K562 (cell line): ENCODE measurements around the gene EIF3K. TPM values are rescaled to one million over a fixed set of nuclear protein-coding genes. Genes with fewer than 3 reads are reported as not detected.

Experiments
- ATAC-seq: fragments of 200-7000 bp; cut with Tn5 transposase; 3 replicates; pipeline ENCODE4 v1.9.1; 2020; ENCODE audit warnings: moderate library complexity
- BruUV-seq: library from RNA; stranded (reverse); fragments of 400-500 nt; replicated peaks from 2 replicates; lab custom pipeline; 2021; lab: Mats Ljungman, UMichigan
- CTCF ChIA-PET: fragments of 300-600 bp; formaldehyde crosslinking; extraction: SDS; loops from one replicate; lab custom pipeline; 2021; ENCODE audit warnings: low intra/inter-chr PET ratio; lab: Yijun Ruan, JAX
- POLR2A ChIA-PET: fragments of 300-600, 350-650 bp; sonication (Branson Sonifier 250); formaldehyde crosslinking; extraction: SDS; loops from one replicate; lab custom pipeline; 2021; ENCODE audit warnings: antibody characterized with exemption, inconsistent platforms; lab: Yijun Ruan, JAX
- DNase-seq, 4 experiments: peaks; one replicate each; pipeline versions ENCODE4 v3.0.0 to v3.0.0-alpha.2; 2011 to 2018; ENCODE audit warnings: low spot score in 3 of 4, mixed read lengths in 3 of 4; ENCODE audit errors: extremely low read depth in 1 of 4
- FAIRE-seq: peaks from 2 replicates; lab custom pipeline; 2011; peaks lifted over from hg19 to GRCh38; lab: Jason Lieb, UNC
- H2AFZ ChIP-seq: 2 replicates; pipeline ENCODE4 v1.6.0; 2011; ENCODE audit warnings: low read depth, low read length, control low read depth, inconsistent platforms
- H3K27ac ChIP-seq: fragments of 200-600 bp; 3 replicates; pipeline ENCODE4 v1.8.0; 2011; ENCODE audit warnings: low read depth, mild to moderate bottlenecking, control low read depth, inconsistent platforms, low read length, moderate library complexity, mixed read lengths; ENCODE audit errors: extremely low read depth
- H3K27me3 ChIP-seq, 2 experiments: fragments of 300-600 bp in 1 of 2; 2 replicates in 1 of 2; 3 replicates in 1 of 2; pipeline versions ENCODE4 v1.6.0 to v1.8.0; 2011; ENCODE audit warnings: inconsistent platforms in 2 of 2, low read length in 2 of 2, mild to moderate bottlenecking in 1 of 2, mixed read lengths in 1 of 2, moderate library complexity in 1 of 2; ENCODE audit not compliant: control insufficient read depth in 2 of 2, insufficient read depth in 2 of 2
- H3K36me3 ChIP-seq: fragments of 300-600 bp; 3 replicates; pipeline ENCODE4 v1.8.0; 2011; ENCODE audit warnings: mild to moderate bottlenecking, low read length, inconsistent platforms; ENCODE audit not compliant: control insufficient read depth, insufficient read depth
- H3K4me1 ChIP-seq, 2 experiments: fragments of 200-600 bp in 1 of 2; replicated peaks in 1 of 2; 2 replicates in 1 of 2; 3 replicates in 1 of 2; pipeline versions ENCODE4 v1.5.1 to v1.8.0; 2011; ENCODE audit warnings: inconsistent platforms in 2 of 2, low read length in 2 of 2, mild to moderate bottlenecking in 1 of 2, mixed read lengths in 1 of 2, moderate library complexity in 1 of 2; ENCODE audit not compliant: control insufficient read depth in 2 of 2, insufficient read depth in 2 of 2
- H3K4me2 ChIP-seq: 2 replicates; pipeline ENCODE4 v1.6.1; 2011; ENCODE audit warnings: low read length, control low read depth, inconsistent platforms, mixed read lengths; ENCODE audit not compliant: insufficient read depth
- H3K4me3 ChIP-seq: fragments of 200-600 bp; sonication (generic), shearing (Covaris generic); 2 replicates; pipeline ENCODE4 v1.5.1; 2016; ENCODE audit warnings: control low read depth, inconsistent platforms
- H3K79me2 ChIP-seq: fragments of 200-600 bp; 3 replicates; pipeline ENCODE4 v1.8.0; 2011; ENCODE audit warnings: low read length, inconsistent platforms; ENCODE audit not compliant: control insufficient read depth, insufficient read depth
- H3K9ac ChIP-seq, 2 experiments: 2 replicates each; pipeline versions ENCODE4 v1.6.0 to v1.6.1; 2011; ENCODE audit warnings: low read depth in 2 of 2, low read length in 2 of 2, control low read depth in 1 of 2, inconsistent platforms in 1 of 2, mild to moderate bottlenecking in 1 of 2, mixed read lengths in 1 of 2; ENCODE audit not compliant: insufficient read depth in 1 of 2
- H3K9me1 ChIP-seq: one replicate; pipeline ENCODE4 v1.6.0; 2011; ENCODE audit warnings: inconsistent platforms, mild to moderate bottlenecking, low read length, moderate library complexity; ENCODE audit not compliant: control insufficient read depth, insufficient read depth
- H3K9me3 ChIP-seq: replicated peaks from 2 replicates; pipeline ENCODE4 v1.5.1; 2011; ENCODE audit warnings: low read depth, low read length, inconsistent platforms; ENCODE audit not compliant: control insufficient read depth, insufficient read depth
- H4K20me1 ChIP-seq: replicated peaks from 2 replicates; pipeline ENCODE4 v1.6.1; 2011; ENCODE audit warnings: low read length, inconsistent platforms, mixed read lengths; ENCODE audit not compliant: control insufficient read depth, insufficient read depth
- BCOR ChIP-seq: fragments of 450-650 bp; IDR thresholded peaks from 2 replicates; pipeline ENCODE4 v1.6.1; 2016
- FOXP1 ChIP-seq: sonication (generic); formaldehyde crosslinking; IDR thresholded peaks from 2 replicates; pipeline ENCODE4 v1.8.0; 2022; ENCODE audit warnings: mild to moderate bottlenecking, missing genetic modification reagents
- HNRNPUL1 ChIP-seq: fragments of 200-400 bp; formaldehyde crosslinking; IDR thresholded peaks from 2 replicates; pipeline ENCODE4 v1.6.1; 2017; ENCODE audit warnings: low read length
- RBM25 ChIP-seq: fragments of 200-400 bp; formaldehyde crosslinking; IDR thresholded peaks from 2 replicates; pipeline ENCODE4 v1.6.1; 2018; ENCODE audit warnings: low read length, low read depth, moderate library complexity; ENCODE audit not compliant: severe bottlenecking
- SP1 ChIP-seq: sonication (generic); formaldehyde crosslinking; IDR thresholded peaks from 2 replicates; pipeline ENCODE4 v1.8.1; 2022; ENCODE audit warnings: mild to moderate bottlenecking, missing genetic modification reagents
- ZKSCAN1 ChIP-seq: fragments of 150-350 bp; IDR thresholded peaks from 2 replicates; pipeline ENCODE4 v1.6.1; 2016; ENCODE audit warnings: low read depth, low read length
- ZNF121 ChIP-seq: sonication (generic); formaldehyde crosslinking; conservative IDR thresholded peaks from 2 replicates; pipeline ENCODE4 v1.8.0; 2022; ENCODE audit warnings: missing genetic modification reagents
- ZNF436 ChIP-seq: fragments of 250-450, 450-650 bp; sonication (Bioruptor Pico); formaldehyde crosslinking; IDR thresholded peaks from 2 replicates; pipeline ENCODE4 v1.7.0; 2020; ENCODE audit warnings: mild to moderate bottlenecking
- WGBS: fragments of 100-300 bp; shearing (Covaris generic); methylation state at CpG from one replicate; pipeline ENCODE4 v1.1.6; 2016; ENCODE audit warnings: low coverage, mixed read lengths; ENCODE audit not compliant: insufficient coverage; ENCODE audit errors: missing lambda C conversion rate; 5-methylcytosine and 5-hydroxymethylcytosine counted together
- in situ Hi-C: fragments of 300-500 bp; cut with MboI; formaldehyde crosslinking; loops from 4 replicates; pipeline ENCODE4 v1.15.0; 2018; ENCODE audit warnings: inconsistent platforms, mixed read lengths
- intact Hi-C: fragments of 100-400 bp; cut with micrococcal nuclease; formaldehyde crosslinking; loops from 2 replicates; pipeline ENCODE4 v1.14.2; 2022
- polyA plus RNA-seq, 8 experiments: library from polyadenylated mRNA; depleted of rRNA in 4 of 8; stranded (reverse) in 5 of 8; unstranded in 3 of 8; fragments of >200 nt; fragmentation: Nextera tagmentation in 2 of 8; fragmentation: Illumina TruSeq in 1 of 8; extraction: Ambion mirVana in 2 of 8; extraction: Trizol in 1 of 8; gene quantifications; 2 replicates each; pipeline versions ENCODE4 v1.2.1 to v1.2.3, GENCODE V29; 2011 to 2014; ENCODE audit warnings: inconsistent platforms in 1 of 8, missing spikeins in 1 of 8
- total RNA-seq, 7 experiments: library from RNA; depleted of rRNA in 6 of 7; stranded (reverse); fragments of >200 nt in 6 of 7; fragmentation: Illumina TruSeq in 2 of 7; extraction: Trizol in 2 of 7; gene quantifications; 2 replicates each; pipeline versions ENCODE4 v1.2.1 to v1.2.3, GENCODE V29; 2011 to 2021; ENCODE audit warnings: low replicate concordance in 1 of 7
- TF ChIP-seq, protein P1 (sequence below): sonication (generic); formaldehyde crosslinking; IDR thresholded peaks from 2 replicates; pipeline ENCODE4 v1.8.0; 2023; ENCODE audit warnings: missing genetic modification reagents, mild to moderate bottlenecking, borderline replicate concordance

EIF3K gene
- total and polyA plus RNA-seq, 9 of the 15 experiments (the other 6 are each of a cell fraction or from before 2014, with no cell fraction given): 387 to 1,827 (median 733) TPM

DNA sequence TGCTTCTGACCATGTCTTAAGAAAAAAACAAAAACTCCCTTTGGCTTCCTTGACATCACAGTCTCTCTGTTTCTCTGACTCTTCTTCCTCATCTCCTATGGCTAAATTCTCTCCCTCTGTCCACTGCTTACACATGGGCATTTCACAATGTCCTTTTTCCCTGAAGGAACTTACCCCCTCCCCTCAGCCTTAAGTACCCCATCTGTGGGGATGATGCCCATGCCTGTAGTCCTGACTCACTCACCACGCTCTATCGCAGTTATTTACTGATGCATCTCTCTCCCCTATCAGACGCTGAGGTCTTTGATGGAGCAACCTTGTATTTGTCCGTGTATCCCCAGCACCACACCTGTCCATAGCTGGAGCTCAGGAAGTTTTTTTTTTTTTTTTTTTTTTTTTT is 60.9 kb downstream of the EIF3K start (continued):
- TF ChIP-seq, protein P1, sequence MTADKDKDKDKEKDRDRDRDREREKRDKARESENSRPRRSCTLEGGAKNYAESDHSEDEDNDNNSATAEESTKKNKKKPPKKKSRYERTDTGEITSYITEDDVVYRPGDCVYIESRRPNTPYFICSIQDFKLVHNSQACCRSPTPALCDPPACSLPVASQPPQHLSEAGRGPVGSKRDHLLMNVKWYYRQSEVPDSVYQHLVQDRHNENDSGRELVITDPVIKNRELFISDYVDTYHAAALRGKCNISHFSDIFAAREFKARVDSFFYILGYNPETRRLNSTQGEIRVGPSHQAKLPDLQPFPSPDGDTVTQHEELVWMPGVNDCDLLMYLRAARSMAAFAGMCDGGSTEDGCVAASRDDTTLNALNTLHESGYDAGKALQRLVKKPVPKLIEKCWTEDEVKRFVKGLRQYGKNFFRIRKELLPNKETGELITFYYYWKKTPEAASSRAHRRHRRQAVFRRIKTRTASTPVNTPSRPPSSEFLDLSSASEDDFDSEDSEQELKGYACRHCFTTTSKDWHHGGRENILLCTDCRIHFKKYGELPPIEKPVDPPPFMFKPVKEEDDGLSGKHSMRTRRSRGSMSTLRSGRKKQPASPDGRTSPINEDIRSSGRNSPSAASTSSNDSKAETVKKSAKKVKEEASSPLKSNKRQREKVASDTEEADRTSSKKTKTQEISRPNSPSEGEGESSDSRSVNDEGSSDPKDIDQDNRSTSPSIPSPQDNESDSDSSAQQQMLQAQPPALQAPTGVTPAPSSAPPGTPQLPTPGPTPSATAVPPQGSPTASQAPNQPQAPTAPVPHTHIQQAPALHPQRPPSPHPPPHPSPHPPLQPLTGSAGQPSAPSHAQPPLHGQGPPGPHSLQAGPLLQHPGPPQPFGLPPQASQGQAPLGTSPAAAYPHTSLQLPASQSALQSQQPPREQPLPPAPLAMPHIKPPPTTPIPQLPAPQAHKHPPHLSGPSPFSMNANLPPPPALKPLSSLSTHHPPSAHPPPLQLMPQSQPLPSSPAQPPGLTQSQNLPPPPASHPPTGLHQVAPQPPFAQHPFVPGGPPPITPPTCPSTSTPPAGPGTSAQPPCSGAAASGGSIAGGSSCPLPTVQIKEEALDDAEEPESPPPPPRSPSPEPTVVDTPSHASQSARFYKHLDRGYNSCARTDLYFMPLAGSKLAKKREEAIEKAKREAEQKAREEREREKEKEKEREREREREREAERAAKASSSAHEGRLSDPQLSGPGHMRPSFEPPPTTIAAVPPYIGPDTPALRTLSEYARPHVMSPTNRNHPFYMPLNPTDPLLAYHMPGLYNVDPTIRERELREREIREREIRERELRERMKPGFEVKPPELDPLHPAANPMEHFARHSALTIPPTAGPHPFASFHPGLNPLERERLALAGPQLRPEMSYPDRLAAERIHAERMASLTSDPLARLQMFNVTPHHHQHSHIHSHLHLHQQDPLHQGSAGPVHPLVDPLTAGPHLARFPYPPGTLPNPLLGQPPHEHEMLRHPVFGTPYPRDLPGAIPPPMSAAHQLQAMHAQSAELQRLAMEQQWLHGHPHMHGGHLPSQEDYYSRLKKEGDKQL (CRISPR knock-in tag): no peak
- TF ChIP-seq ZNF436 (CRISPR knock-in tag): no peak

DNA sequence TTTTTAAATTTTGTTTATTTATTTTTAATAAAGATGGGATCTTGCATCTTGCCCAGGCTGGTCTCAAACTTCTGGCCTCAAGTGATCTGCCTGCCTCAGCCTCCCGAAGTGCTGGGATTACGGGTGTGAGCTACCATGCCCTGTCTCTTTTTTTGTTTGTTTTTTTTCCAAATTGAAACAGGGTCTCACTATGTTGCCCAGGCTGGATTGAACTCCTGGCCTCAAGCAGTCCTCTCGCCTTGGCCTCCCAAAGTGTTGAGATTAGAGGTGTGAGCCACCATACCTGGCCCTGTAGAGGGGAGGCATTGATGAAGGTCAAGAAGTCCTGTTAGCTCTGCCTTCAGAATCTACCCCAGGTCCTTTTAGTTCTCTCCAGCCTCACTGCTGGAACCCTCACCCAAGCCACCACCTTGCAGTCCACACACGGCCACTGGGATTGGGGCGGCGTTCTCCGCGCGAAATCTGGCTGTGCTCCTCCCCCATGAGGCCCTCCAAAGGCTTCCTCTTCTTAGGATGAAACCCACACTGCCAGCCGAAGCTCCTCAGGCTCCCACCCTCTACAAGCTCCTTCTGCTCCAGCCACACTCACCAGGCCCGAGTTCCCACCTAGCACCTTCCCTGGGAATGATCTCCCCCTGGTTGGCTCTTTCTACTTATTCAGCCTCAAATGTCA is 63.3 kb downstream of the EIF3K start:
- peak; percentile 52; the same call in 1 of the 2 replicates for TF ChIP-seq BCOR
- 0 out of 2 replicates have a peak, but pooled peaks have one; percentile 11 for TF ChIP-seq FOXP1
- TF ChIP-seq SP1: 0 out of 2 replicates have a peak, but pooled peaks have one; percentile 9
- TF ChIP-seq RBM25: peak; percentile 21
- TF ChIP-seq HNRNPUL1: no peak
- no peak for TF ChIP-seq ZKSCAN1
- peak; percentile 96 for TF ChIP-seq ZNF121 (CRISPR knock-in tag)
- Histone ChIP-seq H3K27me3 (no peaks in the 10 kb centered on the region), H3K4me3 (no peak overlapping the region), H3K9me1 (peaks cover 3% of the 10 kb centered on the region), H4K20me1 (peaks cover 14% of the 10 kb centered on the region; the same call in 1 of the 2 replicates), H3K27ac (peak overlapping the region; percentile 98; the same call in 2 of the 3 replicates), H3K4me1 (peaks cover 78 to 90% of the 10 kb centered on the region in 2 experiments), H3K79me2 (peaks cover 100% of the 10 kb centered on the region), H3K36me3 (peaks cover 70% of the 10 kb centered on the region), H2AFZ (no peak overlapping the region), H3K9ac (no peak overlapping the region), H3K4me2 (no peak overlapping the region), H3K9me3 (peaks cover 7% of the 10 kb centered on the region)
- DNase-seq: no peak
- ChIA-PET POLR2A (no interaction called here), CTCF (no interaction called here)
- intact Hi-C loops: no loop called here
- ATAC-seq: no peak
- 95% methylated on average over 9 of the region's 11 CpGs for WGBS
- in situ Hi-C loops: no loop called here
- FAIRE-seq: no peak
- no TSS peak for BruUV-seq
